Activated CD8-positive, alpha-beta memory T cell treated with anti-CD3 and anti-CD28 coated beads, Interleukin-2, amount 50 U/mL, for 24 hours (primary cell): ENCODE measurements around the gene PKP1.

Experiments
- DNase-seq: peaks from one replicate; pipeline ENCODE4 v3.0.0-alpha.2; 2020; ENCODE audit errors: extremely low read depth

PKP1 gene

DNA sequence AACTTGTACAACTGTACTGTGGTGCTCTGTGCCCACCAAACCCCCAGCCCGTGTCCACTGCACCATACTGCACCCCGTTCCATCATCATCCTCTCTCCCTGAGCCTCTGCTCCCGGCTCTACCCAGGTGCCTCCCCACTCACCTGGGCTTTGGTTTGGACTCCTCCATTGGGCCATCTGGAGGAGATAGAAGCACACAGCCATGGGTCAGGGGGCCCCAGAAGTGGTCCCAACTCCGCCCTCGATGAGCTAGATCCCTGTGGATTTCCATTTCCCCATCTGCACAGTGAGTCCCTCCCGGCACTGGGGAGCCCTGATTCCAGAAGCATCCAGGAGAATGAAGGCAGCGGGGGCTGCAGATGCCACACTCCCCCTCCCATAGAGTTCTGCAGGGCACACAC is 83.4 kb downstream of the PKP1 start:
- no peak for DNase-seq

DNA sequence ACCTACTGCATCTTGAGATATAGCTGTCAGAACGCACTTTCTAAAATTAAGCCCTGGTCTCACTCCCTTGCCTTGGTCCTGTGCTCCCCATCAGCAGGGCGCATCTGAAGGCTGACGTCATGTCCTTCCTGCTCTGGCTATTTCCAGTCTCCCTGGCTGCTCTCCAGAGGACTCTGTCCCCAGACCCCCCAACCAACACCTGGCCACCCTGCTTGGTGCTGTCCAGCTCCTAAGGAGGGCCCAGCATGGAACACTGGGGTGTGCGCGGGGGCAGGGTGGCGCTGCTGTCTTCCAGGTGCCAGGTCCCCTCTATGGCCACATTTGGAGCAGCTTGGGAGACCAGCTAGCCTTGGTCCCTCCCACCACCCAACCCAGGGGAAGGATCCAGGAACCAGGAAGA is 85.9 kb downstream of the PKP1 start:
- DNase-seq = no peak

DNA sequence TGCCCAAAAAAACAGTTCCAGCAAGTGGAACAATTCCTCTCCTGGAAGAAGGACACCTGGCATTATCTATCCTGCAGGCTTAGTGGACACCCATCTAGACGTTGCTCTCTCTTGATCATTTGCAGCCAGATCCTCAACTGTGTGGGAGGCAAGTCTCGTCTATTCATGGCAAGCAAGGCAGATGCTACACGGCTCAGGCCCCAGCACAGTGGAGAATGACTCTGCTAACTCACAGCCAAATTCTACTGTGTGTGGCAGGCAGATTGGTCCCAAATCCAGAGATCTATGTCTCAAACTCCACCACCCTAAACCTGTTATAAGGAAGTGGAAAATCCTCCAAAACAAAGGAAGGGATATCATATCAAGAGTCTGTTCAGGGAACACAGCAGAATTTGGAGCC is 87.2 kb downstream of the PKP1 start:
- no peak for DNase-seq

DNA sequence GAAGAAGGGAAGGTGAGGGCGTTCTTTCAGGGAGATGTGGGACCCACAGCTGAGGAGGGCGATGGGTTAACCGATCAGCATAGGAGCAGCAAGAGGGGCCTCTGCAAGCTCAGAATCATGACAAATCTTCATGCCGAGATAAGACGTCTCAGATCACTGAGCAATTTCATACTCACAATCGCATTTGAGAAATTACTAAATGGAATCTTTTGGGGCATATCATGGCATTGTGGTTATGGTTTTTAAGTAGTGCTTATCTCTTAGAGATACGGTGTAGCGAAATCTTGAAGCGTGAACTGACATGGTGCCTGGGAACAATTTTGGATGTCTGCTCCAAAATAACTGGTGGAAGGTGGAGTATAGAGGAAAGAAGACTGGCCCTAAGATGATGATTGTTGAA is 88.0 kb downstream of the PKP1 start:
- no peak for DNase-seq

DNA sequence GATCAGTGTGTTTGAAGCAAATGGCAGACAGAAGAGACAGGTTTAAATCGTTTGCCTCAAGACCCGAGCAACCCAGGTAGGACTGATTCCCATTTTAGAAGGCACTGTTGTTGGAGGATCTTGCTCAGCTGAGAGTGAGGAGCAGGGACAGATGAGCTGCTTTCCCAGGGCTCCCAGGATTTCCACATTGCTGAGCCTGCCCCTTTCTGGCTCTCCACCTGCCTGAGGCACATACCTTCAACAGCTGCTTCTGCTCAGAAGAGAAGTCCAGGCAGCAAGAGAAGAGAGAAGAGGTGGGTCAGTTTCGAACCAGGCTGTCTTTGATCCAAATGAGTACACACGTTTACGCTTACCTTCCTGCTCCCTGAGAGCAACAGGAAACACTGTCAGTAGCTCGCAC is 88.5 kb downstream of the PKP1 start:
- DNase-seq = no peak

DNA sequence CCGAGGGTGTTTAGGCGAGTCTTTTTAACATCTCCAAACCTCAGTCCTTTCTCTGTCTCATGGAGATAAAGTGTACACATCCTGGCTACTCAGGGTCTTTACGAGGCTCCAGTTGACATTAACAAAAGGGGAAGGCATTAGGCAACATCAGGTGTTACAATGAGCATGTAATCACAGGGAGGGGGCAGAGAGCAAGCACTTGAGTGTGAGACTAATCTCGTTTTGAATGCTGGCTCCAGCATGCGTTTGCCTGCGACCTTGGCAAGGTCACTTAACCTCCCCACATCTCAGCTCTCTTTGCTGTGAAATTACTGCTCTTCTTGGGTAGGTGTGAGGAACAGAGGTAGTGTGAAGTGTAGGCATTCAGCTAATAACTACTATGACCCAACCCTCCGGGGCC is 91.1 kb downstream of the PKP1 start:
- DNase-seq = no peak

DNA sequence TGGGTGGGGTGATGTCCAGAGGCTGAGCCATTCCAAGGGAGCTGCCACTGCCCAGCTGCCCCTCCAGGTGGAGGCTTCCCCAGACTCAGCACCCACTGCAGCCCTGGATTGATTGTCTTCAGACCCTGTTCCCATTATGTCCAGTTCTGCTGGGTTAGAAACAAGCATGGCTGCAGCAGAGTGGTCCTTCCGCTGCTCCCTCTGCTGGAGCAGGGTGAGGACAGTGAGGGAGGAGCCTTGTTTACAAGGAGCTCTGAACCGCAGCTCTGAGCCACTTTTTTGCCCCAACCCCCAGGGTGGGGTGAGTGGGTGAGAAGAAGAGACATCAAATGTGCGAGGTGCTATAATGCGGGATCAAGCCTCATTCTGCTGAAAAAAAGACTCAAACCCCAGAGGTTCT is 91.9 kb downstream of the PKP1 start:
- DNase-seq = no peak

DNA sequence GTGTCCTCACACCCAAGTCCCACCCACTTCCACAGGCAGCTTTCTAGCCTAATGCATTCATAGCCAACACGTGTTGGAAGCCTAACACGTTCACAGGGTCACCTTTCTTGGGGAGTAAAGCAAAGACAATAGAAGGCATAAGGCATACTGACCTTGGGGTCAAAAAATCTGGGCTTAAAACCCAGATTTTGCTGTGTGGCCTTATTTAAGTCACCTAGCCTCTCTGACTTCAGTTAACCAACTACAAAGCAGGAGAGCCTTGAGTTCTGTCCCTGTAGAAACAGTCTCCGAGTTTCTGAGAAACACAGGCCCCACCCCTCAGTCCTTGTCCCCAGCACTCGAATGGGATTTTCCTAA is 92.8 kb downstream of the PKP1 start:
- no peak for DNase-seq

DNA sequence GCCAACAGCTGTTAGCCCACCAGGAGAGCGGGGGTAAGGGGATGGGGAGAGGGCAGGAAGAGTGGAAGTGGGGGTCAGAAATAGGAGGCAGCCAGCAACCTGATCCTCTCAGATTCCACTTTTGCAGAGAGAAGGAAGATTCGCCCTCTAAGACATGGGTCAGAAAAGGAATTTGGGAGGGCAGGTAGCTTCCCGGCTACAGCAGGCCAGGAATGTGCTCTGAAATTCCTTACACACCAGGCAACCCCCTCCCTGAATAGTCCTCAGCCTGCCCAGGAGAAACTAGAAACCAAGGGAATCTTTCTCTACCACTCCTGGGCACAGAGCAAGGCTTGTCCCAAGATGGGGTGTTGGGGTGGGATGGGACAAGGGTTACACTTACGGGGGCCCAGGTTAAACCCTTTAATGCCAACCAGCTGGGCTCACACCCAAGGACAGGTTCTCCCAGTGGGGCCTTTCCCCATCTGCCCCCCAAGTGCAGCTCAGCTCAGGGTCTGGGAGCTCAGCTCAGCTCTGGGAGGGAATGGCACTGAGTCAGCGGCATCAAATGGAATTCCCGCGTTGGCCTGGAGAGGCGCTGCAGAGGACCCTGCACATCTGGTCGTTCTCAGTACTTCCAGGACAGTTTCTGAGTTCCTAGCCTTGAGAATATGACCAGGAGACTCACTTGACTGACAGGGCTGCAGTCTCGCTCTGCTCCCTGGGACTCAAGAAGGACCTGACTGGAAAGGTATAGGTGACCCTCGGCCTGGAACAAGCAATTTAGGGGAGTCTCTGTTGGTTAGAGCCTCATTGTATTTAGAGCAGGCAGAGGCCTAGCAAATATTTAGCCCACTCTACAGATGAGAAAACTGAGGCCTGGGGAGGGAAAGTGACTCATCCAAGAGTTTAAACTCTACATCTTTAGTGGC is 93.4 kb downstream of the PKP1 start:
- no peak for DNase-seq

DNA sequence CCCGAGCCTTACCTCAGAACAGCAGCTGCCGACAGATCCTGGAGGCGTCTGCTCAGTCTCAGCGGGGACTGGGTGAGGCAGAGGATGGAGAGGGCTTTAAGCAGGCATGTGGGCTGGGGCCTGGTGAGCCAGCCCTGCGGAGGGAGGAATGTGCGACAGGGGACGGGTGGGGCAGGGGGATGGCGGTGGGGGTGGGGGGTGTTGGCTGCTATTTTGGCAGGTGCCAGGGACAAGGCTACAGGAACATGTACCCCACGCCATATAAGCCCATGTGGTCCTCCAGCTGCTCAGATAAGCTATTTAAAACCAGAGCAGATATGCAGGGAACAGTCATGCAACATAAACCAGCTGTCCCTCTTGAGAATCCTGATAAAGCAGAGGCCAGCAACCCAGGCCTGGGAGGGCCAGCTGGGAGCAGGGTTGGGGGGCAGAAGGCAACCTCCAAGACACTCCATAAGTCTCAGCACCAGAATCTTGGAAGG is 94.3 kb downstream of the PKP1 start, which contains the start of gene TNNT2:
Gene TNNT2, minus strand, starts transcription at position 70 of the 482 bp plus-strand sequence. CDS start 4,426 bp downstream, outside the sequence.
- no peak for DNase-seq

DNA sequence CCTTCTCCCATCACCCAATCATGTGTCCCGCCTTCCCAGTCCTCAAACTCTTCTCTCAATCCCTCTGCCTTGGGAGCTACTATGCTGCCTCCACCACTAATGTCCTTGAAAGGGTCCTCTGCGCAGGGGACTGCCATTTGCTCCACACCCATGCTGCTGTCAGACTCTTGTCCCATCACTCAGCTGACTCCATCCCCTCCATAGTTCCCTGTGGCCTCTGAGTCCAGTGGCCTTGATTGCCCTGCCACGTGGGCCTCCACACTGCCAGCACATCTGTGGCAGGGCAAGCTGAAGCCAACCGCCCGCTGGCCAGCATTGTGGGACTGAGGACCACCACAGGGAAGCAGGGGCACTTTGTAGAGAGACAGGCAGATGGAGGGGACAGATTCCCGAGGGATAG is 95.5 kb downstream of the PKP1 start:
- DNase-seq = no peak

DNA sequence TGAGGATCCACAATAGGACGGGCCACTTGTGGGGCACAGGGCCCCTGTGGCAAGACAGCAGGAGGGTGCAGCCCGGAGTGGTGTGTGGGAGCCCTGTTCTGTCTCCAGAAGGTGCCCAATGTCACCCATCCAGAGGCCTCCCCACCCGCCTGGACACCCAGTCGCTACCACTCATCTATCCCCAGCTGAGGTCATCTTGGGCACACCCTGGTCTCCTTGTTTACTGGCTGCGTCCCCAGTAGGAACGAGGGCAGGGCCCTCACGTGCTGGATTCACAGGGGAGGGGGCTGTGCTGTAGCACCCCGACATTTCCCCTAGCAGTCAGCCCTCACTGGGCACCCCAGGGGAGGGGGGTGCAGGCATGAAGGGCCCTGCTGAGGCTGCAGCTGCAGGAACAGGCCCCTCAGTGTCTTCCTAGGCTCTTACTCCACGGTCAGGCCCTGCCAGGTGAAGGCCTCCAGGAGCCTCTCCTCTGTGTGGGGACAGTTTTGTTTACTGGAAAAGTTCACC is 96.5 kb downstream of the PKP1 start:
- no peak for DNase-seq

DNA sequence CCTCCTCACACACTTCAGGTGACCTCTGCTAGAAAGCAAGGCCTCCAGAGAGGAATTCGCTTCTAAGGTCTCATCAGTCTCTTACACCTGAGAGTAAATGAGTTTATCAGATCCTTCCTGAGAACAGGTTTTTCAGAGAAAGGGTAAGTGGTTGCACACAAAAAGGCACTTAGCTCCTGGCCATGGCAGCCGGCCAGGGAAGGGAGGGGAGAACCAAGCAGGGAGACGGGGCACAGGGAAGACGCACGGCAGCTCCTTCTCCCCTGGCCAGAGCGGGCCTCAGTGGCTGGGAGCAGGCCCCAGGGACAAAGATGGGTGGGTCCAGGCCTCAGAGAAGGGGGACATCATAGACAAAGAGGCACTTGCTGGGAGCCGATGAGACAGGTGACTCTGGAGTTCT is 97.8 kb downstream of the PKP1 start:
- DNase-seq = no peak
